SU-DHL-6 (cell line): Measurements from ENCODE around the gene PRRG3.

Experiments used
- H2AFZ ChIP-seq: fragments of 200-600 bp; sonication (generic); 2 replicates; pipeline ENCODE4 v1.6.1; 2014; ENCODE audit warnings: low read depth, mild to moderate bottlenecking, moderate library complexity, mixed read lengths, antibody characterized with exemption, low read length; ENCODE audit not compliant: severe bottlenecking
- H3F3A ChIP-seq: fragments of 200-600 bp; shearing (Covaris generic); 2 replicates; pipeline ENCODE4 v1.6.0; 2016; ENCODE audit warnings: antibody characterized with exemption, mild to moderate bottlenecking; ENCODE audit not compliant: insufficient read depth
- H3K27ac ChIP-seq: fragments of 200-600 bp; sonication (generic); 2 replicates; pipeline ENCODE4 v1.5.1; 2016; ENCODE audit warnings: low read depth, mild to moderate bottlenecking, low read length, moderate library complexity, mixed read lengths
- H3K27me3 ChIP-seq: fragments of 200-600 bp; sonication (generic), shearing (Covaris generic); 2 replicates; pipeline ENCODE4 v1.6.0; 2014; ENCODE audit warnings: mild to moderate bottlenecking, low read length
- H3K36me3 ChIP-seq: fragments of 200-600 bp; sonication (generic); 2 replicates; pipeline ENCODE4 v1.6.1; 2014; ENCODE audit warnings: mild to moderate bottlenecking, low read length, mixed read lengths
- H3K4me2 ChIP-seq: fragments of 300-600, 200-600 bp; shearing (Covaris generic), sonication (generic); 2 replicates; pipeline ENCODE4 v1.6.0; 2014; ENCODE audit warnings: low read length, low read depth, mild to moderate bottlenecking; ENCODE audit not compliant: poor library complexity, severe bottlenecking
- H3K4me3 ChIP-seq: fragments of 200-600 bp; sonication (generic); 2 replicates; pipeline ENCODE4 v1.5.1; 2014; ENCODE audit warnings: antibody characterized with exemption, low read length, mild to moderate bottlenecking, mixed read lengths; ENCODE audit not compliant: insufficient read depth, poor library complexity, severe bottlenecking
- H3K79me2 ChIP-seq: fragments of 200-600 bp; sonication (generic); 2 replicates; pipeline ENCODE4 v1.6.1; 2014; ENCODE audit warnings: mild to moderate bottlenecking, low read length, moderate library complexity; ENCODE audit not compliant: insufficient read depth
- H3K9ac ChIP-seq: fragments of 200-600 bp; sonication (generic); 2 replicates; pipeline ENCODE4 v1.7.0; 2014; ENCODE audit warnings: mild to moderate bottlenecking, low read length
- H3K9me2 ChIP-seq: fragments of 200-600 bp; sonication (generic); replicated peaks from 2 replicates; pipeline ENCODE4 v1.6.1; 2014; ENCODE audit warnings: low read length; ENCODE audit not compliant: insufficient read depth
- H3K9me3 ChIP-seq: fragments of 200-600 bp; sonication (generic); 2 replicates; pipeline ENCODE4 v1.6.1; 2014; ENCODE audit warnings: low read length, mixed read lengths; ENCODE audit not compliant: insufficient read depth
- H4K20me1 ChIP-seq: fragments of 200-600 bp; sonication (generic); 2 replicates; pipeline ENCODE4 v1.6.1; 2014; ENCODE audit warnings: low read depth, mild to moderate bottlenecking, antibody characterized with exemption, low read length, moderate library complexity, mixed read lengths
- CTCF ChIP-seq: fragments of 200-600 bp; sonication (generic); IDR thresholded peaks from one replicate; pipeline ENCODE4 v1.5.1; 2017; ENCODE audit warnings: antibody characterized with exemption, mild to moderate bottlenecking, low read length, moderate library complexity; ENCODE audit not compliant: insufficient read depth, poor library complexity, severe bottlenecking
- EZH2phosphoT487 ChIP-seq: fragments of 200-600 bp; sonication (generic), shearing (Covaris generic); conservative IDR thresholded peaks from 2 replicates; pipeline ENCODE4 v1.6.1; 2018; ENCODE audit warnings: mild to moderate bottlenecking, antibody characterized with exemption, low read length, moderate library complexity, mixed read lengths

Gene PRRG3

GRCh38 chrX:151754641-151755215 is 59.5 kb downstream of the PRRG3 start:
- no peak overlapping the region for H3K9ac ChIP-seq
- TF ChIP-seq EZH2phosphoT487 (no peak), CTCF (no peak)
- H3F3A ChIP-seq, result no peaks in the 10 kb centered on the region
- no peak overlapping the region for H2AFZ ChIP-seq
- no peaks in the 10 kb centered on the region for H3K9me3 ChIP-seq
- no peaks in the 10 kb centered on the region for H4K20me1 ChIP-seq
- no peak overlapping the region for H3K4me2 ChIP-seq
- no peaks in the 10 kb centered on the region for H3K36me3 ChIP-seq
- no peaks in the 10 kb centered on the region for H3K9me2 ChIP-seq
- H3K4me3 ChIP-seq, result no peak overlapping the region
- no peaks in the 10 kb centered on the region for H3K79me2 ChIP-seq
- H3K27ac ChIP-seq, result no peak overlapping the region
- H3K27me3 ChIP-seq, result no peaks in the 10 kb centered on the region
